HepG2 (cell line): ENCODE results near the gene LHFPL6. TPM values are rescaled to one million over a fixed set of nuclear protein-coding genes. Genes with fewer than 3 reads are reported as not detected.

ENCODE experiments used
- ATAC-seq: fragments of 200-7000 bp; cut with Tn5 transposase; 3 replicates; pipeline ENCODE4 v1.9.1; 2020; ENCODE audit warnings: mild to moderate bottlenecking, moderate library complexity
- BruUV-seq: library from RNA; stranded (reverse); fragments of 400-500 nt; replicated peaks from 2 replicates; lab custom pipeline; 2021; lab: Mats Ljungman, UMichigan
- CTCF ChIA-PET: fragments of 300-600 bp; formaldehyde crosslinking; extraction: SDS; loops from one replicate; lab custom pipeline; 2021; ENCODE audit warnings: low total read pairs, inconsistent platforms, low intra/inter-chr PET ratio; lab: Yijun Ruan, JAX
- POLR2A ChIA-PET: fragments of 350-600 bp; sonication (Branson Sonifier 250); formaldehyde crosslinking; loops from one replicate; lab custom pipeline; 2020; ENCODE audit warnings: antibody characterized with exemption, inconsistent platforms; lab: Yijun Ruan, JAX
- DNase-seq: peaks from one replicate; pipeline ENCODE4 v3.0.0-alpha.2; 2015; ENCODE audit warnings: low spot score
- FAIRE-seq: peaks from 3 replicates; lab custom pipeline; 2011; peaks lifted over from hg19 to GRCh38; lab: Jason Lieb, UNC
- H2AFZ ChIP-seq: one replicate; pipeline ENCODE4 v1.6.1; 2011; ENCODE audit warnings: low read length, inconsistent platforms
- H3K27ac ChIP-seq: fragments of 300-600 bp; 3 replicates; pipeline ENCODE4 v1.8.0; 2011; ENCODE audit warnings: mixed run types, mild to moderate bottlenecking, mixed read lengths, low read length, inconsistent platforms; ENCODE audit not compliant: insufficient read depth; ENCODE audit errors: extremely low read length
- H3K27me3 ChIP-seq, 2 experiments: fragments of 200-600 bp in 1 of 2; 2 replicates in 1 of 2; 3 replicates in 1 of 2; pipeline versions ENCODE4 v1.6.0 to v1.8.0; 2011; ENCODE audit warnings: low read length in 2 of 2, mild to moderate bottlenecking in 2 of 2, moderate library complexity in 2 of 2, inconsistent platforms in 1 of 2; ENCODE audit not compliant: insufficient read depth in 2 of 2, control insufficient read depth in 1 of 2
- H3K36me3 ChIP-seq, 2 experiments: fragments of 200-600 bp in 1 of 2; replicated peaks in 1 of 2; 2 replicates in 1 of 2; 3 replicates in 1 of 2; pipeline versions ENCODE4 v1.5.1 to v1.8.0; 2011; ENCODE audit warnings: low read length in 2 of 2, inconsistent platforms in 1 of 2; ENCODE audit not compliant: insufficient read depth in 2 of 2, control insufficient read depth in 1 of 2
- H3K4me1 ChIP-seq: 2 replicates; pipeline ENCODE4 v1.5.1; 2012; ENCODE audit warnings: low read length, inconsistent platforms; ENCODE audit not compliant: insufficient read depth
- H3K4me2 ChIP-seq: 2 replicates; pipeline ENCODE4 v1.6.0; 2011; ENCODE audit warnings: low read depth, low read length, inconsistent platforms
- H3K4me3 ChIP-seq, 3 experiments: fragments of 200-600 bp in 1 of 3; sonication (generic), shearing (Covaris generic) in 1 of 3; replicated peaks in 1 of 3; 2 replicates each; pipeline ENCODE4 v1.5.1; 2011 to 2016; ENCODE audit warnings: low read length in 3 of 3, inconsistent platforms in 2 of 3, low read depth in 2 of 3, mild to moderate bottlenecking in 2 of 3, control low read depth in 1 of 3, mixed read lengths in 1 of 3; ENCODE audit not compliant: insufficient read depth in 1 of 3
- H3K79me2 ChIP-seq: one replicate; pipeline ENCODE4 v1.6.1; 2011; ENCODE audit warnings: low read length, inconsistent platforms; ENCODE audit not compliant: insufficient read depth
- H3K9ac ChIP-seq: 2 replicates; pipeline ENCODE4 v1.6.0; 2011; ENCODE audit warnings: mild to moderate bottlenecking, low read depth, low read length, inconsistent platforms; ENCODE audit not compliant: insufficient read depth
- H3K9me3 ChIP-seq: 2 replicates; pipeline ENCODE4 v1.5.1; 2012; ENCODE audit warnings: mild to moderate bottlenecking, low read length
- H4K20me1 ChIP-seq: 2 replicates; pipeline ENCODE4 v1.6.0; 2011; ENCODE audit warnings: inconsistent platforms, mild to moderate bottlenecking, low read length, moderate library complexity; ENCODE audit not compliant: insufficient read depth
- CREM ChIP-seq, 2 experiments: sonication (generic) in 1 of 2; formaldehyde crosslinking in 1 of 2; IDR thresholded peaks; 2 replicates each; pipeline versions ENCODE4 v1.4.0 to v1.6.1; 2016 to 2020; ENCODE audit warnings: antibody characterized with exemption in 1 of 2, mild to moderate bottlenecking in 1 of 2, missing genetic modification reagents in 1 of 2
- KDM5B ChIP-seq: sonication (generic); formaldehyde crosslinking; IDR thresholded peaks from 2 replicates; pipeline ENCODE4 v1.4.0; 2020; ENCODE audit warnings: missing genetic modification reagents, mild to moderate bottlenecking, borderline replicate concordance
- KMT2A ChIP-seq: sonication (generic); formaldehyde crosslinking; IDR thresholded peaks from 2 replicates; pipeline ENCODE4 v1.4.0; 2020; ENCODE audit warnings: missing genetic modification reagents
- MYC ChIP-seq: sonication (generic); formaldehyde crosslinking; IDR thresholded peaks from 2 replicates; pipeline ENCODE4 v1.9.0; 2021; ENCODE audit warnings: missing genetic modification reagents, borderline replicate concordance
- PAX8 ChIP-seq: sonication (generic); formaldehyde crosslinking; IDR thresholded peaks from 2 replicates; pipeline ENCODE4 v1.8.0; 2022; ENCODE audit warnings: mild to moderate bottlenecking, missing genetic modification reagents, borderline replicate concordance
- RFX3 ChIP-seq: IDR thresholded peaks from 2 replicates; pipeline ENCODE4 v1.6.1; 2016; ENCODE audit warnings: missing biosample characterization, missing genetic modification reagents
- ZMYM4 ChIP-seq: sonication (generic); formaldehyde crosslinking; IDR thresholded peaks from 2 replicates; pipeline ENCODE4 v1.8.1; 2023; ENCODE audit warnings: mild to moderate bottlenecking, missing genetic modification reagents
- ZNF24 ChIP-seq: fragments of 450-650 bp; IDR thresholded peaks from 2 replicates; pipeline ENCODE4 v1.6.1; 2017; ENCODE audit warnings: antibody characterized with exemption, mild to moderate bottlenecking
- ZNF430 ChIP-seq: sonication (generic); formaldehyde crosslinking; IDR thresholded peaks from 2 replicates; pipeline ENCODE4 v1.9.0; 2021; ENCODE audit warnings: mild to moderate bottlenecking, missing genetic modification reagents
- ZNF501 ChIP-seq: sonication (generic); formaldehyde crosslinking; IDR thresholded peaks from 2 replicates; pipeline ENCODE4 v1.5.1; 2020; ENCODE audit warnings: mild to moderate bottlenecking, moderate library complexity, missing genetic modification reagents
- ZNF572 ChIP-seq: sonication (generic); formaldehyde crosslinking; IDR thresholded peaks from 2 replicates; pipeline ENCODE4 v1.5.1; 2020; ENCODE audit warnings: mild to moderate bottlenecking, missing genetic modification reagents
- ZNF768 ChIP-seq: sonication (generic); formaldehyde crosslinking; IDR thresholded peaks from 2 replicates; pipeline ENCODE4 v1.4.0; 2020; ENCODE audit warnings: missing genetic modification reagents
- WGBS: methylation state at CpG from one replicate; pipeline ENCODE4 v1.1.6; 2017; ENCODE audit warnings: low lambda C conversion rate; 5-methylcytosine and 5-hydroxymethylcytosine counted together
- in situ Hi-C: cut with HindIII; loops from 2 replicates; pipeline ENCODE4 v1.10.0; 2017; ENCODE audit warnings: low pct_unique_long_range_greater_than_20kb; ENCODE audit not compliant: extremely low pct_ligation_motif_present
- intact Hi-C: fragments of 100-400 bp; cut with micrococcal nuclease; formaldehyde crosslinking; loops from one replicate; pipeline ENCODE4 v1.10.0; 2022; ENCODE audit not compliant: unreplicated experiment
- polyA plus RNA-seq, 8 experiments: library from polyadenylated mRNA; depleted of rRNA in 3 of 8; stranded (reverse) in 7 of 8; unstranded in 1 of 8; fragments of >200 nt; fragmentation: Illumina TruSeq in 4 of 8; extraction: Trizol in 4 of 8; gene quantifications; 2 replicates each; pipeline versions ENCODE4 v1.2.1 to v1.2.3, GENCODE V29; 2011 to 2016; ENCODE audit warnings: low read depth in 4 of 8, missing spikeins in 1 of 8, mixed read lengths in 1 of 8; ENCODE audit not compliant: insufficient read depth in 1 of 8
- total RNA-seq, 5 experiments: library from RNA; depleted of rRNA; stranded (reverse); fragments of >200 nt; fragmentation: Illumina TruSeq; extraction: Trizol; gene quantifications; 2 replicates each; pipeline ENCODE4 v1.2.3, GENCODE V29; 2016; ENCODE audit warnings: low read depth in 1 of 5
- TF ChIP-seq, protein P1 (sequence below): IDR thresholded peaks from 2 replicates; pipeline ENCODE4 v1.6.1; 2012; ENCODE audit warnings: low read length, improper control_type of control experiment
- TF ChIP-seq, protein P2 (sequence below): sonication (generic); formaldehyde crosslinking; IDR thresholded peaks from 2 replicates; pipeline ENCODE4 v1.5.0; 2020; ENCODE audit warnings: mild to moderate bottlenecking, missing genetic modification reagents, borderline replicate concordance
- TF ChIP-seq, protein P3 (sequence below): sonication (generic); formaldehyde crosslinking; IDR thresholded peaks from 2 replicates; pipeline ENCODE4 v1.5.1; 2020; ENCODE audit warnings: mild to moderate bottlenecking, missing genetic modification reagents, borderline replicate concordance

LHFPL6 gene
- total and polyA plus RNA-seq, 2 of the 13 experiments (the other 11 are each of a cell fraction or from before 2014, with no cell fraction given) = not detected

DNA sequence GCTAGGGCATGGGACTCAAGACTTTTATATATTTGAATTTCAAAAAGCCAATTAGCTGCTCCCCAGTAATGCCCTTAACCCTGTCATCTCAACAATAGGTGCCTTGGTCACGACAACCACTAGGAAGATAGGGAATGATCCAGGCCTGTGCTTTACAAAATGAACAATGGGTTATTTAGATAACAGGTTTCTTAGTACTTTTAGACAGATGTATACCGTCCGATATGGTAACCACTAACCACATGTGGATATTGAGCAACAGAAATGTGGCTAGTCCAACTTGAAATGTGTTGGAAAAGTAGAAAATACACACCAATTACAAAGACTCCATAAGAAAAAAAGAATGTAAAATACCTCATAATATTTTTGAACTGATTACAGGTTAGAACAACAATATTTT, 201.2 kb downstream of the LHFPL6 start (continued):
- TF ChIP-seq ZNF430 (CRISPR knock-in tag) = no peak
- TF ChIP-seq RFX3 (CRISPR knock-in tag) = no peak
- TF ChIP-seq ZNF24 = no peak
- TF ChIP-seq, protein P1, sequence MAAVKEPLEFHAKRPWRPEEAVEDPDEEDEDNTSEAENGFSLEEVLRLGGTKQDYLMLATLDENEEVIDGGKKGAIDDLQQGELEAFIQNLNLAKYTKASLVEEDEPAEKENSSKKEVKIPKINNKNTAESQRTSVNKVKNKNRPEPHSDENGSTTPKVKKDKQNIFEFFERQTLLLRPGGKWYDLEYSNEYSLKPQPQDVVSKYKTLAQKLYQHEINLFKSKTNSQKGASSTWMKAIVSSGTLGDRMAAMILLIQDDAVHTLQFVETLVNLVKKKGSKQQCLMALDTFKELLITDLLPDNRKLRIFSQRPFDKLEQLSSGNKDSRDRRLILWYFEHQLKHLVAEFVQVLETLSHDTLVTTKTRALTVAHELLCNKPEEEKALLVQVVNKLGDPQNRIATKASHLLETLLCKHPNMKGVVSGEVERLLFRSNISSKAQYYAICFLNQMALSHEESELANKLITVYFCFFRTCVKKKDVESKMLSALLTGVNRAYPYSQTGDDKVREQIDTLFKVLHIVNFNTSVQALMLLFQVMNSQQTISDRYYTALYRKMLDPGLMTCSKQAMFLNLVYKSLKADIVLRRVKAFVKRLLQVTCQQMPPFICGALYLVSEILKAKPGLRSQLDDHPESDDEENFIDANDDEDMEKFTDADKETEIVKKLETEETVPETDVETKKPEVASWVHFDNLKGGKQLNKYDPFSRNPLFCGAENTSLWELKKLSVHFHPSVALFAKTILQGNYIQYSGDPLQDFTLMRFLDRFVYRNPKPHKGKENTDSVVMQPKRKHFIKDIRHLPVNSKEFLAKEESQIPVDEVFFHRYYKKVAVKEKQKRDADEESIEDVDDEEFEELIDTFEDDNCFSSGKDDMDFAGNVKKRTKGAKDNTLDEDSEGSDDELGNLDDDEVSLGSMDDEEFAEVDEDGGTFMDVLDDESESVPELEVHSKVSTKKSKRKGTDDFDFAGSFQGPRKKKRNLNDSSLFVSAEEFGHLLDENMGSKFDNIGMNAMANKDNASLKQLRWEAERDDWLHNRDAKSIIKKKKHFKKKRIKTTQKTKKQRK = no peak
- TF ChIP-seq MYC (CRISPR knock-in tag) = no peak
- TF ChIP-seq ZNF501 (CRISPR knock-in tag) = no peak

GRCh38 chr13:39401046-39401705, 201.8 kb downstream of the LHFPL6 start:
- no peak for ATAC-seq
- ChIA-PET CTCF (no interaction called here), POLR2A (no interaction called here)
- intact Hi-C loops (no loop called here), in situ Hi-C loops (no loop called here)
- Histone ChIP-seq H3K4me3 (no peak overlapping the region), H3K27ac (no peak overlapping the region), H3K4me1 (no peaks in the 10 kb centered on the region), H3K36me3 (no peaks in the 10 kb centered on the region), H3K9me3 (no peaks in the 10 kb centered on the region), H3K9ac (no peak overlapping the region), H3K4me2 (no peak overlapping the region), H2AFZ (no peak overlapping the region), H4K20me1 (no peaks in the 10 kb centered on the region), H3K27me3 (0 out of 5 replicates have a peak, but pooled peaks cover 0 to 5% of the 10 kb centered on the region in 2 experiments), H3K79me2 (no peaks in the 10 kb centered on the region)
- DNase-seq = no peak
- no peak for FAIRE-seq
- WGBS = 40% methylated on average over 4 of the region's 4 CpGs
- no TSS peak for BruUV-seq
- TF ChIP-seq ZNF768 = no peak
- TF ChIP-seq, protein P2, sequence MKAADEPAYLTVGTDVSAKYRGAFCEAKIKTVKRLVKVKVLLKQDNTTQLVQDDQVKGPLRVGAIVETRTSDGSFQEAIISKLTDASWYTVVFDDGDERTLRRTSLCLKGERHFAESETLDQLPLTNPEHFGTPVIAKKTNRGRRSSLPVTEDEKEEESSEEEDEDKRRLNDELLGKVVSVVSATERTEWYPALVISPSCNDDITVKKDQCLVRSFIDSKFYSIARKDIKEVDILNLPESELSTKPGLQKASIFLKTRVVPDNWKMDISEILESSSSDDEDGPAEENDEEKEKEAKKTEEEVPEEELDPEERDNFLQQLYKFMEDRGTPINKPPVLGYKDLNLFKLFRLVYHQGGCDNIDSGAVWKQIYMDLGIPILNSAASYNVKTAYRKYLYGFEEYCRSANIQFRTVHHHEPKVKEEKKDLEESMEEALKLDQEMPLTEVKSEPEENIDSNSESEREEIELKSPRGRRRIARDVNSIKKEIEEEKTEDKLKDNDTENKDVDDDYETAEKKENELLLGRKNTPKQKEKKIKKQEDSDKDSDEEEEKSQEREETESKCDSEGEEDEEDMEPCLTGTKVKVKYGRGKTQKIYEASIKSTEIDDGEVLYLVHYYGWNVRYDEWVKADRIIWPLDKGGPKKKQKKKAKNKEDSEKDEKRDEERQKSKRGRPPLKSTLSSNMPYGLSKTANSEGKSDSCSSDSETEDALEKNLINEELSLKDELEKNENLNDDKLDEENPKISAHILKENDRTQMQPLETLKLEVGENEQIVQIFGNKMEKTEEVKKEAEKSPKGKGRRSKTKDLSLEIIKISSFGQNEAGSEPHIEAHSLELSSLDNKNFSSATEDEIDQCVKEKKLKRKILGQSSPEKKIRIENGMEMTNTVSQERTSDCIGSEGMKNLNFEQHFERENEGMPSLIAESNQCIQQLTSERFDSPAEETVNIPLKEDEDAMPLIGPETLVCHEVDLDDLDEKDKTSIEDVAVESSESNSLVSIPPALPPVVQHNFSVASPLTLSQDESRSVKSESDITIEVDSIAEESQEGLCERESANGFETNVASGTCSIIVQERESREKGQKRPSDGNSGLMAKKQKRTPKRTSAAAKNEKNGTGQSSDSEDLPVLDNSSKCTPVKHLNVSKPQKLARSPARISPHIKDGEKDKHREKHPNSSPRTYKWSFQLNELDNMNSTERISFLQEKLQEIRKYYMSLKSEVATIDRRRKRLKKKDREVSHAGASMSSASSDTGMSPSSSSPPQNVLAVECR (CRISPR knock-in tag) = no peak
- no peak for TF ChIP-seq PAX8 (CRISPR knock-in tag)
- no peak for TF ChIP-seq CREM (IDR thresholded peaks at IDR 0.05)
- TF ChIP-seq CREM (CRISPR knock-in tag; IDR thresholded peaks at IDR 0.05) = no peak
- TF ChIP-seq, protein P3, sequence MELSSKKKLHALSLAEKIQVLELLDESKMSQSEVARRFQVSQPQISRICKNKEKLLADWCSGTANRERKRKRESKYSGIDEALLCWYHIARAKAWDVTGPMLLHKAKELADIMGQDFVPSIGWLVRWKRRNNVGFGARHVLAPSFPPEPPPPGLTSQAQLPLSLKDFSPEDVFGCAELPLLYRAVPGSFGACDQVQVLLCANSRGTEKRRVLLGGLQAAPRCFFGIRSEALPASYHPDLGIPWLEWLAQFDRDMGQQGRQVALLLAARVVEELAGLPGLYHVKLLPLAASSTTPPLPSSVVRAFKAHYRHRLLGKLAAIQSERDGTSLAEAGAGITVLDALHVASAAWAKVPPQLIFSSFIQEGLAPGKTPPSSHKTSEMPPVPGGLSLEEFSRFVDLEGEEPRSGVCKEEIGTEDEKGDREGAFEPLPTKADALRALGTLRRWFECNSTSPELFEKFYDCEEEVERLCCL (CRISPR knock-in tag) = no peak
- TF ChIP-seq KMT2A (CRISPR knock-in tag) = no peak
- TF ChIP-seq ZMYM4 = no peak
- no peak for TF ChIP-seq KDM5B (CRISPR knock-in tag)
- no peak for TF ChIP-seq ZNF572 (CRISPR knock-in tag)
